ENCODE measurements around the gene NFE2L1.
"Not testable (repeated sequence)": the region's sequence is repeated elsewhere in the genome, so short reads cannot be mapped to it uniquely, and the experiment has no call there.

NFE2L1 gene

DNA sequence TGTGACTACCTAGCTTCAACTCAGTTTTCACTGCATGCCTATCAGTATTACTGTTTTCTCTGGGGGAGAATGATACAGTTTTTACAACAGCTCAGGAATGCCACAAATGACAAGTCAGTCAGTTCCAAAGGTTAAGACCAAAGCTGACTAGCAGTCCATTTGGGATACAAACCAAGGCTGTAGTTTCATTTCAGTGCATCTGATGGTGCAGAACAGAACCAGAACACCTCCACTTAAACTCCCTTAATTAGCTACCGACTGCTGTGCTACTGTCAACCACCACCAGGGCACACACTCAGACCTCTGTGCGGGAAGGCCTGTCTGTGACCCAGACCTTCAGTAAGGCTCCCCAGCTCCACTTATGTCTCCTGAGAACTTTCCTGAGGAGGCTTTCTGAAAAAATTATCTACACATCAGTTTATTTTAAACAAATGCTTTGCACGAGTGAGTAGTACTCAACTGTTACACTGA is 20.4 kb downstream of the NFE2L1 start:
- no peak for DNase-seq (ENCODE audit: low read depth)

DNA sequence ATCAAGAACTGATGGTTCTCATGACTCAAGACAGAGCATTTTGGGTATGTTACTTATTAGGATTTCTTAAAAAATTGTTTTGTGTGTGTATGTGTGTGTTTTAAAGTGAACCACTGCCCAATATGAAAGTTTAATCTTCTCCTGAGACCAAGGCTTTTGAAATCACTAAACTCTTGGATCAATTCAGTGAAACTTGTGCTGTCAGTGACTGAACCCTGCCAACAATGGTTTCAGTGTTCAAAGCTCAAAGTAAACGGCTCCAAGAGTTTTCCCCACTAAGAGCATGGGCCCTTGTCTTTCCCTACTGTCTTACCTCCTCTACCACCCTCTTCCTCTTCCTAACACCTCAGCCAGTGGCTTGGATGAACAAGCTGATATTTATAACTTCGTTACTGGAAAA is 22.0 kb downstream of the NFE2L1 start:
- no peak for DNase-seq (ENCODE audit: low read depth)

DNA sequence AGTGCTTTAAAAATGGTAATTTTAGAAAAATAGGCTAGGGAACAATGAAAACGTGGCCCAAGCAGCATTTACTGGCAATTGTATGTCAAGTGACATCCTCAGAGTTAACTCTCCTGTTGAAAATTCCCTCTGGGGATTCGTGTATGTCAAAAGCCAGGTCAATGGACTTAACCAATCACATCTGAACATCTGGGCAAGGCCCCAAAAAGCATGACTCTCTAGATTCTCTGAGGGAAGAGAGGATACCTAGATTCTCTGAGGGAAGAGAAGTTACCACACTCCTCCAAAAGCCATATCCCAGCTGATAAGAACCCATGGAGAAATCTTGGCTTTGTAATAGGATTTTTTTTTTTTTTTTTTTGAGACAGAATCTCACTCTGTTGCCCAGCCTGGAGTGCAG is 23.5 kb downstream of the NFE2L1 start:
- DNase-seq (ENCODE audit: low read depth), result no peak

DNA sequence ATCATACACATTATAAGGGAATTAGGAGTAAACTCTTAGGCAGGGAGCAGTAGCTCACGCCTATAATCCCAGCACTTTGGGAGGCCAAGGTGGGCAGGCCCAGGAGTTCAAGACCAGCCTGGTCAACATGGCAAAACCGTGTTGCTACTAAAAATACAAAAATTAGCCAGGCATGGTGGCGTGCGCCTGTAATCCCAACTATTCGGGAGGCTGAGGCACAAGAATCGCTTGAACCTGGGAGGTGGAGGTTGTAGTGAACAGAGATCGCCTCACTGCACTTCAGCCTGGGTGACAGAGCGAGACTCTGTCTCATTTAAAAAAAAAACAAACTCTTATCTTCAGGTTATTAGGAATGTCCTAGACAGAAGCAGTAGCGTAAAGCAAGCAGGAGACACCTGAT is 24.7 kb downstream of the NFE2L1 start:
- DNase-seq (ENCODE audit: low read depth), result not testable (repeated sequence)

DNA sequence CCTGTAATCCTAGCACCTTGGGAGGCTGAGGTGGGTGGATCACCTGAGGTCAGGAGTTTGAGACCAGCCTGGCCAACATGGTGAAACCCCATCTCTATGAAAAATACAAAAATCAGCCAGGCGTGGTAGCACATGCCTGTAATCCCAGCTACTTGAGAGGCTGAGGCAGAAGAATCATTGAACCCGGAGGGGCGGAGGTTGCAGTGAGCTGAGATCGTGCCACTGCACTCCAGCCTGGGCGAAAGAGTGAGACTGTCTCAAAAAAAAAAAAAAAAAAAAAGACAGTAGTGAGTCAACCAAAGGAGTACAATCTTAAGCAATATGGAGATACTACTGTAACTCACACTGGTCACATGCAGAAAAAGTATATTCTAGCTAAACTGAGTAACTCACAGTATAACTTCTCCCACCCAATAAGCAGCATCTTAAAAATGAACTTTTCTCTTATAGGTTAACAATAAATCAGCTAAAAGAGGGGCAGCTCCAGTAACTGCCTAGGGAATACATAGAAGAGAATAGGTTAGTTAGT is 25.5 kb downstream of the NFE2L1 start:
- not testable (repeated sequence) for DNase-seq (ENCODE audit: low read depth)

DNA sequence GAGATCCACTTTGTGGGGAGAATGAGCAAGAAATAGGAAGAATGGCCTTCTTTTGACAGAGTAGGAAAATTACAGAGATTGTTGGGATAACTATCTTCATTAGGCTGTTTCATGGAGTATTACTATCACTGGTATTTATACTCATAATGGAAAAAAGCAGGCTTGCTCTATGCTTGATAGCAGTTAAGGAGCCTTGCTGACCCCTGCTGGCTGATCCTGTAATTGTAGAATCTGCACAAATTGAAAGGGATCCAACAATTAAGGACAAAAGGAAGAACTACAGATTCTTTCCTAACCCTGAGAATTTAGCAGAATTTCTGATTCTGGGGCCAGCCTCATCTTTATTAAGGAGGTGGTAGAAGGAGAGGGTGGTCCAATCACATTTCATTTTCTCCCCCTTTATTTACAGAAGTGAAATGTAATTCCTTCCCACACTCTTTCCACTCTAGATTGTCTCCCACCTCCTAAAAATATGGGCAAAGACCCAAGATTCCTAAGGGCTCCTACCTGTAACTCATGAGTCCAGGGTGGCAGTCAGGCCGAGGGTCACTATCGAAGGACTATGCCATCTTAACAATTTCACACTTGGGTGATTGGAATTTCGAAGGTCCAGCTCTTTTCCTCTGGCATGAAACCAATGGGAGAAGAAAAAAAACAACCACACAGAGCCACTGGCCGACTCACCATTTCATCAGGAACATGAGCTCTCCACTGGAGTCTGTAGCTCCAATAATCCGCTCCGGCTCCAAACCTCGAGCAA is 26.3 kb downstream of the NFE2L1 start:
- no peak for DNase-seq (ENCODE audit: low read depth)

DNA sequence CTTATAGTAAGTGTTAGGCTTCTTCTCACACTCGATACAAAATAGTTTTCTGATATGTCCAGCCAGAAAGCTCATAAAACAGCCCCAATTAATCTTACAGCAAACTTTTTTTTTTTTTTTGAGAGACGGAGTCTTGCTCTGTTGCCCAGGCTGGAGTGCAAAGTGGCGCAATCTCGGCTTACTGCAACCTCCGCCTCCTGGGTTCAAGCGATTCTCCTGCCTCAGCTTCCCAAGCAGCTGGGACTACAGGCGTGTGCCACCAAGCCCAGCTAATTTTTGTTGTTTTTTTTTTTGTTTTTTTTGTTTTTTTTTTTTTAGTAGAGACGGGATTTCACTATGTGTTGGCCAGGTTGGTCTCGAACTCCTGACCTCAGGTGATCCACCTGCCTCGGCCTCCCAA is 29.0 kb downstream of the NFE2L1 start:
- DNase-seq (ENCODE audit: low read depth), result not testable (repeated sequence)

DNA sequence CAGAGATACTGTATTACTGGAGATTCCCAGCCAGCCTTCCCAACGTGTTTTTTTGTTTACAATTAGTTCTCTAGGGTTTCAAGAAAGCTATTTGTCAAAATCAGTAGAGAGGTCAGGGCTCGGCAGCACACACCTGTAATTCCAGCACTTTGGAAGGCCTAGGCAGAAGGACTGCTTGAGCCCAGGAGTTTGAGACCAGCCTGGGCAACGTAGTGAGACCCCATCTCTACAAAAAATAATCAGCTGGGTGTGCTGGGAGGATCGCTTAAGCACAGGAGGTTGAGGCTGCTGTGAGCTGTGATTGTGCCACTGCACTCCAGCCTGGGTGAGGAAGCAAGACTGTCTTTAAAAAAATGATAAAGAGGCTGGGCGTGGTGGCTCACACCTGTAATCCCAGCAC is 33.7 kb downstream of the NFE2L1 start:
- DNase-seq (ENCODE audit: low read depth), result no peak

DNA sequence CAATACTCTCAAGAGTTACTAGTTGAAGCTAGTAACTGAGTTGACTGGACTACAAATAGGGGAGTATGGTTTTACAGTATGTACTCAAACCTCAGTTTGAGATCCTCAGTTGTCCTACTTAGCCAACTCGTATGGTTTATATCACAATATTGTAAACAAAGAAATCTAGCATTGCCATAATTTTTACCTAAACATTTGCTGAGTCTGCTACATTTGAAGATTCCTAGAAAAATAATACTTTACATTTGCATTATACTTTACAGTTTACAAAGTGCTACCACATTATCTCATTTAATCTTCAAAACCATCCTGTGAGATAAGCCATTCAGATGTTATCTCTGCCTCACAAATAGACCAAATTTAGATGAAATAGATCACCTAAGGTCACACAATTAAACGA is 36.8 kb downstream of the NFE2L1 start:
- DNase-seq (ENCODE audit: low read depth), result no peak

DNA sequence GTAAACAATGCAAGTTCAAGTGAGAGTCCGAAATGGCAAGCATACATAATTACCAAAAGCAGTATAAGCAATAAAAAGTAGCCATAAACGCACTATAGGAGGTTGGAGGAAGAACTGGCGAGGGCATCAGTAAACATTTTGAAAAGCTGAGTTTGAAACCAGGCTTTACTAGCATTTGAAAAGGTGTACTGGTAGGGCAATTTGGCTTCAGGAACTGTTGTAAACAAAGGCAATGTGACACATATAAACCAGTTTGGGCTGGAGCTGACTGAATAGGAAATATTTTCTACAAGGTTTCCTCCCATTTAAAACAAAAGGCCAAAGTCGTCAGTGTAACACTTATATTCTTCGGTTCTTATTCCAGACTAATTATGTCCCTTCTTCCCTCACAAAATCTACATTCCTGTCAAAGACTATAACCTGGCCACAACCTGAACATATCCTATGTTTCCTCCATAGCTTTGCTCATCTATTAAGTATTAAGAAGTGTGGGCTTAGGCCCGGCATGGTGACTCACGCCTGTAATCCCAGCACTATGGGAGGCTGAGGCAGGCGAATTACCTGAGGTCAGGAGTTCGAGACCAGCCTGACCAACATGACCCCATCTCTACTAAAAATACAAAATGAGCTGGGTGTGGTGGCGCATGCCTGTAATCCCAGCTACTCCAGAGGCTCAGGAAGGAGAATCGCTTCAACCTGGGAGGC is 45.3 kb downstream of the NFE2L1 start:
- DNase-seq (ENCODE audit: low read depth), result no peak

DNA sequence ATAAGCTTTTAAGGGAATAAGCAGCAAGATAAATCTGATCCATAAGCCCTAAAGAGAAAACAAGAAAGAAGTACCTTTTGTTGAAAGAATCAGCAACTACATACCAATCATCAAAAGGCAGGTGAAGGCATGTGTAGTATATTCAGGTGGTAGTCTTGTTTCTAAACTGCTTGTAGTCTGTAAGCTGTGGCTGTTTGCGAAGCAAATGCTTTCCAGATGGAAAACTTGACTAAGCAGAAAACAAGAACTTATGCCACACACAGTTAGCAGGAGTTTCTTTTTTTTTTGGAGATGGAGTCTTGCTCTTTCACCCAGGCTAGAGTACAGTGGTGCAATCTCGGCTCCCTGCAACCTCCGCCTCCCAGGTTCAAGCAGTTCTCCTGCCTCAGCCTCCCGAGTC is 47.5 kb downstream of the NFE2L1 start:
- no peak for DNase-seq (ENCODE audit: low read depth)

DNA sequence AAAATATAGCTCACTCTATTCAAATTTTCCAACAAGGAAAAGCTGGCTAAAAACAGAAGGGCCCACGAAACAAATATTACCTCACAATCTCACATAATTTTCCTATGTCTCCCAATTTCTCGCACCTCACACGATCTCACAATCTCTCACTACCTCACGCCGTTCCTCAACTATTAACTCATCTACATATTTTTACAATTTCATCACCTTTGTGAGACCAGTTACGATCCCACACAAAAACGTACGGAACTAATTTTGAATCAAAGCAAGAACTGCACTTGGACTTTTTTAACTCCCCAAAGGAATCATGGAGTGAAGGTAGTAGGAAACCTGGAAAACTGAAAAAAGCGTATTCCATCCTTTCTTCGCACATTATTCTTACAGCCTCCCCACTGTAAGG is 52.0 kb downstream of the NFE2L1 start:
- DNase-seq (ENCODE audit: low read depth), result peak; percentile 26

DNA sequence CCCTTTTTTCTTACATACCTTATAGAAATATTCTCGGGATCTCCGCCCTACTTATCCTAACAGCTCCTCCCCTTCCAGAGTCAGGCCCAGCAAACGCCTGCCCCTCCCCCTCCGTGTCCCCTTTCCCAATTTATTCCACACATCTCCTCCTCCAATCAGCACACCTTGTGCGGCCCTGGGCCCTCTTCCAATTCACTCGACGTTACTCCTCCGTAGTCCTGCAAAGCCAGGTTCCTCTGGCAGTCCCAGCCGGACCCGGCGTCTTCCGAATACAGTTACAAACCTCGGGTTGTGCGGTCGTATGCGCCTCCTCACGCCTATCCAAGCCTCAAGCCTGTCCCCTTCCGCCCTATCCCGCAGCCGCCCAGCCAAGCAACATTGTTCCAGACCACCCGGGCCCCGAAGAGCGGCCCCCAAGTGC is 52.4 kb downstream of the NFE2L1 start:
- no peak for DNase-seq (ENCODE audit: low read depth)

DNA sequence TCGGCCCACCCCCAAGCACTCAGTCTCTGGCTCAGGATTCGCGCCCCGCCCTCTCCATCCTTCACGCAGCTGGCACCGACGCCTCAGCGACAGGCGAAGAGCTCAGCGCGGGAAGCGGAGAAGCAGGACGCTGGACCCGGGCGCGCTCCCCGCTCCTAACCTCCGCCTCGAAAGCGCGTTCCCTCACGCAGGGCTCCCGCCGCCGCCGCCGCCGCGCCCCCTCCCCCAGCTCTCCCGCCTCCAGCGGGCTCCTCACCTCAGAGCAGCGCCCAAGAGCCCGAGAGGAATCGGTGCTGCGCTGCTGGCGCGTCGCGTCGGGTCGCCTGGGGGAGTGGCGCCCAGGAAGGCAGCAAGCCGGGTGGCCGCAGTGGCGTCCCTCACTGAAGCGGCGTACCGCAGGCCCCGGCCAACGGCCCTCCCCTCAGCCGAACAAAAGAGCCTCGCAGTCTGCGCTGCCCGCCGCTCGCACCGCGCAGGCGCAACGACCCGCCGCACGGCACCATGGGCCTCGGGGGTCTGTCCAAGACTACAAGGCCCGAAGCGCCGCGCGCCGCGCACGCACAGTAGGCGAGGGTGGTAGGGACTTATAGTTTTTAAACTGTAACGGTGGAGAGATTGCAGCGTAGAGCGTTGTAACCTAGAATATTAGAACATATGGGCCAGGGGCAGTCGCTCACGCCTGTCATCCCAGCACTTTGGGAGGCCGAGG is 53.0 kb downstream of the NFE2L1 start, which contains the start of gene CBX1:
Gene CBX1 (minus strand): TSS at position 467 of the 709 bp plus-strand sequence. CDS start 24,474 bp downstream, outside the sequence.
- peak; percentile 77 for DNase-seq (ENCODE audit: low read depth)

DNA sequence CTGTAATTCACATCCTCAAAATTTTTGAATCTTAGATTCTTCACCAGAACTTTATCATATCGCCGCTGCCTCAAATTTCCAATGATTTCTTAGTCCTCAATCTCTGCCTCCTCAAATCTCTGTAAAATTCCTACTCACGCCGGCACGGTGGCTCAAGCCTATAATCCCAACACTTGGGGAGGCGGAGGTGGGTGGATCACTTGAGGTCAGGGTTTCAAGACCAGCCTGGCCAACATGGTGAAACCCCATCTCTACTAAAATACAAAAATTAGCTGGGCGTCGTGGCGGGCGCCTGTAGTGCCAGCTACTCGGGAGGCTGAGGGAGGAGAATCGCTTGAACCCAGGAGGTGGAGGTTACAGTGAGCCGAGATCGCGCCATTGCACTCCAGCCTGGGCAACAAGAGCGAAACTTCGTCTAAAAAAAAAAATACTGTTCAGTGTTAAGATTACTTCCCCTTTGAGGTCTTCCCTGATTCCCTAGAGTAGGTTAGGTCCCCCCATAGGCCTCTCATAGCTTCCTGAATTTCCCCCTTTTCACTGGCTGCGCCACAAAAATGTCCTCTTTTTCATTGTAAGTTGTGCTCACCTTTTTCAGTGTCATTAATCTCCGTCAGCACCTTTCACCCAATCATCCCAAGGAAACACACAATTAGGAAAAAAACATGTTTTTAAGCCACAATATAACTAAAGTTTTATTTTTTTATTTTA is 54.0 kb downstream of the NFE2L1 start:
- no peak for DNase-seq (ENCODE audit: low read depth)

DNA sequence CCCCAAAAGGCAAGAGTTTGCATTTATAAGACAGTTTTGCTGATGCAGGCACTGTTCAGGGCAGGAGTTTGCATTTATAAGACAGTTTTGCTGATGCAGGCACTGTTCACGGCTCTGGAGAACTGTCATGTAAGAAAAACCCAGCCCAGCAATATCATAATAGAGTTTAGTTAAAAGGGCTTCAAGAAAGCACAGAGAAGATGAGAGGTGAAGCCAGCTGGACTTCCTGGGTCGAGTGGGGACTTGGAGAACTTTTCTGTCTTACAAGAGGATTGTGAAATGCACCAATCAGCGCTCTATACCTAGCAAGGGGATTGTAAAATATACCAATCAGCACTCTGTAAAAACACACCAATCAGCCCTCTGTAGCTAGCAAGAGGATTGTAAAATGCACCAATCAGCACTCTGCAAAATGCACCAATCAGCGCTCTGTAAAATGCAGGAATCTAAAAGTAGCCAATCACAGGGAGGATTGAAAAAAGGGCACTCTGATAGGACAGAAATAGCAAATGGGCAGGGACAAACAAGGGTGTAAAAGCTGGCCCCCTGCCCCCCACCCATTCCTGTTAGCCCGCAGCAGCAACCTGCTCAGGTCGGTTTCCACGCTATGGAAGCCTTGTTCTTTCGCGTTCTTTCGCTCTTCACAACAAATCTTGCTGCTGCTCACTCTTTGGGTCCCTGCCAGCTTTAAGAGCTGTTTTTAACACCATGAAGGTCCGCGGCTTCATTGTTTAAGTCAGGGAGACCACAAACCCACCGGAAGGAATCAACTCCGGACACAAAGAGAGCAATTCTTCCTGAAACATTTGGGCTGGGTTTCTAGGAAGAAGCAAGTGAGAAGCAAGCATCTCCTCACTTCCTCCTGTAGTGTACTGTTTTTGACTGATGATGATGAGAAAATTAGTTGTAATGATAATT is 54.9 kb downstream of the NFE2L1 start:
- DNase-seq (ENCODE audit: low read depth), result no peak

DNA sequence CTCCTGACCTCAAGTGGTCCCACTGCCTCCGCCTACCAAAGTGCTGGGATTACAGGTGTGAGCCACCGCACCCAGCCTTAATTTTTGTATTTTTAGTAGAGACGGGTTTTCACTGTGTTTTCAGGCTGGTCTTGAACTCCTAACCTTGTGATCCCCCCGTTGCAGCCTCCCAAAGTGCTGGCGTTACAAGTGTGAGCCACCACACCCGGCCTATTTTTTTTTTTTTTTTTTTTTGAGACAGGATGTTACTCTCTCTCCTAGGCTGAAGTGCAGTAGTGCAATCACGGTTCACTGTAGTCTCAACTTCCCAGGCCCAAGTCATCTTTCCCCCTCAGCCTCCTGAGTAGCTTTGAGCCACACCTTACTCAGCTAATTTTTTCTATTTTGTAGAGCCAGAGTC is 56.3 kb downstream of the NFE2L1 start:
- no peak for DNase-seq (ENCODE audit: low read depth)

DNA sequence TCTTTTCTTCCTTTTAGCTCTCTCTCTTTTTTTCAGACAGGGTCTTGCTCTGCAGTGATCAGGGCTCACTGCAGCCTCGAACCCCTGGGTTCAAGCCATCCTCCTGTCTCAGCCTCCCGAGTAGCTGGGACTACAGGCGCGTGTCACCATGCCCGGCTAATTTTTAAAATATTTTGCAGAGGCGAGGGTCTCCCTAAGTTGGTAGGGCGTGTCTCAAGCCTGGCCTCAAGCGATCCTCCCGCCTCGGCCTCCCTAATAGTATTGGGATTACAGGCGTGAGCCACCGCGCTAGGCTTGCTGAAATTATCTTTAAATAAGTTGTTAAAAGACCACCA is 58.6 kb downstream of the NFE2L1 start:
- DNase-seq (ENCODE audit: low read depth), result no peak

DNA sequence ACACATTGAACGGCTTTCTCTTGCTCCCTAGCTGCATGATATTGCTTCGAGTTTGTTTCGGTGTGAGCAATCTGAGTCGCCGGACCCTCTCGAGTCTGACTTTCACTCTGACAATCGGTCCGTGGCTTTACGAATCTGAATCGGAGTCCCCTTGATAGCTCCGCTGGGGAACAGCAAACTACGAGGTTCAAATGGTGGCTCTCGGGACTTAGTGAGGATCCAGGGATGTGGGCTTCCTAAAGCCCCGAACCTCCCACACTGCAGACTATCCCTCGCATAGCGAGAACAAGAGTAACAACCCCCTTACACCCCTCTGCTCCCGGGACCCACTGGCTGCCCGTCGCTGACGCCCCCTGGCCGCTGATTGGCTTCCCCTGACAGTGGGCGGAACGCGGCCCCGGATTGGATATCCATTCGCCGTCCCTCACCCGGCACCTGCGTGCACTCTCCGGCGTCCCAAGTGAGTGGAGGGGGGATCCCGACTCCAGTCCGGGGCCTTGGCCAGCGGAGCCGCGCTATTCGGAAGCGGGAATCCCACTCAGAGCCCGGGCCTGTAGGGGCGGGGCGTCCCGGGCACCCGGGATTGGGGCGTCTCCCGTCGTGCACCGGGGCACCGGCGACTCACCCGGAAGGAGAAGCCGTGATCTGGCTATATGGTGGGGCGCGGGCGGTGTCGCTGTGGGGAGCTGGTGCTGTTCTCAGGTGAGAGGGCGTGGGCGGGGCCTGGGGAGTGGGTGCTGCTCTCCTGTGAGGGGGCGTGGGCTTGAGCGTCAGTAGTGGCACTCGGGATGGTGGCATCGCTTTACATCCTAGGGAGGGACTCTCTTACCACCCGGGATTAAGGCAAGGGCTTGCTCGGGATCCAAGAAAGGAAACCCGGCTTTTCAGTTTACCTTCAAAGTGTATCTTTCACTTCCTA is 59.2 kb downstream of the NFE2L1 start, which contains the start of gene SNX11:
Gene SNX11 (plus strand): TSS at position 630 of the 919 bp plus-strand sequence. CDS start 4,278 bp downstream, outside the sequence.
- DNase-seq (ENCODE audit: low read depth), result no peak

DNA sequence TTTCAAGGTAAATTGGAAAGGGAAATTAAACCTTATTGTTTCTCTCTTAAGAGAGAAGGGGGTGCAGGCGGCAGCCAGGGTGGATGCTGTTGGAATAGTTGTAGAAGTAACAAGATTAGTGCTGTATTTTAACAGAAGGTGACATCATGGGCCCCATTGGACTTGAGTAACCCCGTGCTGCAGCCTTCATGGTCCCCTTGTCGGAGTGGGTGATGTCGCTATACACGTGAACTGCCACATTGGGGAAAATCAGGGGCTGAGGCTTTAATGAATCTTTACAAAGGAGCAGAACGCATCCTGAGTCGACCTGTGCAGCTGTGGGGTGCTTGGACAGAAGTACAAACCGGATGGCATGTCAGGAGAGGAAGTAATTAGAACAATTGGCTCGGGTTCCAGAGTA is 62.6 kb downstream of the NFE2L1 start:
- DNase-seq (ENCODE audit: low read depth), result no peak

Measured in non-pigmented ciliary epithelial cell (primary cell).